Smooth muscle cell (in vitro differentiated cells): Measurements from ENCODE around the gene CCDC82. TPM values are rescaled to one million over a fixed set of nuclear protein-coding genes. Genes with fewer than 3 reads are reported as not detected.

Experiments used
- DNase-seq: peaks from one replicate; lab custom pipeline; 2025; ENCODE audit not compliant: unreplicated experiment; lab: John Stamatoyannopoulos, UW
- H2AFZ ChIP-seq: fragments of 200-600 bp; sonication (generic); 2 replicates; pipeline ENCODE4 v1.6.0; 2016; ENCODE audit warnings: antibody characterized with exemption, low read depth, mild to moderate bottlenecking
- H3F3A ChIP-seq: fragments of 200-600 bp; sonication (generic); 2 replicates; pipeline ENCODE4 v1.6.0; 2017; ENCODE audit warnings: antibody characterized with exemption, low read depth
- H3K27ac ChIP-seq: fragments of 200-600 bp; sonication (generic); 2 replicates; pipeline ENCODE4 v1.5.1; 2016; ENCODE audit warnings: low read depth, mild to moderate bottlenecking
- H3K27me3 ChIP-seq: fragments of 200-600 bp; sonication (generic); 2 replicates; pipeline ENCODE4 v1.6.1; 2016; ENCODE audit warnings: low read depth, mild to moderate bottlenecking
- H3K36me3 ChIP-seq: fragments of 200-600 bp; sonication (generic); 2 replicates; pipeline ENCODE4 v1.5.1; 2016; ENCODE audit warnings: low read depth
- H3K4me1 ChIP-seq: fragments of 200-600 bp; sonication (generic); 2 replicates; pipeline ENCODE4 v1.5.1; 2016; ENCODE audit warnings: low read depth
- H3K4me2 ChIP-seq: fragments of 200-600 bp; sonication (generic); 2 replicates; pipeline ENCODE4 v1.6.0; 2016; ENCODE audit warnings: mild to moderate bottlenecking
- H3K4me3 ChIP-seq: fragments of 200-600 bp; sonication (generic); 2 replicates; pipeline ENCODE4 v1.5.1; 2016; ENCODE audit warnings: mild to moderate bottlenecking
- H3K79me2 ChIP-seq: fragments of 200-600 bp; sonication (generic); 2 replicates; pipeline ENCODE4 v1.6.0; 2016; ENCODE audit warnings: low read depth, mild to moderate bottlenecking
- H3K9ac ChIP-seq: fragments of 200-600 bp; sonication (generic); 2 replicates; pipeline ENCODE4 v1.6.0; 2016; ENCODE audit warnings: low read depth
- H3K9me3 ChIP-seq: fragments of 200-600 bp; sonication (generic); replicated peaks from 2 replicates; pipeline ENCODE4 v1.5.1; 2016; ENCODE audit warnings: low read depth
- H4K20me1 ChIP-seq: fragments of 200-600 bp; sonication (generic); 2 replicates; pipeline ENCODE4 v1.6.0; 2016; ENCODE audit warnings: low read depth
- WGBS: methylation state at CpG from one replicate; pipeline ENCODE4 v1.1.7; 2016; ENCODE audit warnings: low lambda C conversion rate; 5-methylcytosine and 5-hydroxymethylcytosine counted together
- polyA plus RNA-seq: library from polyadenylated mRNA; unstranded; fragments of >200 nt; fragmentation: Nextera tagmentation; extraction: Ambion mirVana; gene quantifications from 2 replicates; pipeline ENCODE4 v1.2.1, GENCODE V29; 2016
- total RNA-seq: library from RNA; depleted of rRNA; stranded (reverse); fragments of >200 nt; gene quantifications from 2 replicates; pipeline ENCODE4 v1.2.3, GENCODE V29; 2014
- TF ChIP-seq, protein P1 (sequence below): fragments of 200-600 bp; sonication (generic); IDR thresholded peaks from 2 replicates; pipeline ENCODE4 v1.5.1; 2017; ENCODE audit warnings: borderline replicate concordance, mild to moderate bottlenecking, antibody characterized with exemption; ENCODE audit not compliant: insufficient read depth, poor library complexity, severe bottlenecking

Gene CCDC82
- total and polyA plus RNA-seq, 2 experiments from 2014 or later = 19.8 to 32.8 TPM

- Histone ChIP-seq H3K4me2 (peak overlapping the region; percentile 41), H3K4me1 (peaks cover 67% of the 10 kb centered on the region), H3F3A (peaks cover 30% of the 10 kb centered on the region), H3K9me3 (no peaks in the 10 kb centered on the region), H3K27me3 (no peaks in the 10 kb centered on the region), H3K79me2 (peaks cover 93% of the 10 kb centered on the region), H3K36me3 (no peaks in the 10 kb centered on the region), H3K4me3 (no peak overlapping the region), H2AFZ (no peak overlapping the region), H3K27ac (peak overlapping the region; percentile 76), H4K20me1 (peaks cover 11% of the 10 kb centered on the region), H3K9ac (peak overlapping the region; percentile 17)
- DNase-seq = no peak
- TF ChIP-seq, protein P1, sequence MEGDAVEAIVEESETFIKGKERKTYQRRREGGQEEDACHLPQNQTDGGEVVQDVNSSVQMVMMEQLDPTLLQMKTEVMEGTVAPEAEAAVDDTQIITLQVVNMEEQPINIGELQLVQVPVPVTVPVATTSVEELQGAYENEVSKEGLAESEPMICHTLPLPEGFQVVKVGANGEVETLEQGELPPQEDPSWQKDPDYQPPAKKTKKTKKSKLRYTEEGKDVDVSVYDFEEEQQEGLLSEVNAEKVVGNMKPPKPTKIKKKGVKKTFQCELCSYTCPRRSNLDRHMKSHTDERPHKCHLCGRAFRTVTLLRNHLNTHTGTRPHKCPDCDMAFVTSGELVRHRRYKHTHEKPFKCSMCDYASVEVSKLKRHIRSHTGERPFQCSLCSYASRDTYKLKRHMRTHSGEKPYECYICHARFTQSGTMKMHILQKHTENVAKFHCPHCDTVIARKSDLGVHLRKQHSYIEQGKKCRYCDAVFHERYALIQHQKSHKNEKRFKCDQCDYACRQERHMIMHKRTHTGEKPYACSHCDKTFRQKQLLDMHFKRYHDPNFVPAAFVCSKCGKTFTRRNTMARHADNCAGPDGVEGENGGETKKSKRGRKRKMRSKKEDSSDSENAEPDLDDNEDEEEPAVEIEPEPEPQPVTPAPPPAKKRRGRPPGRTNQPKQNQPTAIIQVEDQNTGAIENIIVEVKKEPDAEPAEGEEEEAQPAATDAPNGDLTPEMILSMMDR = no peak
- WGBS = 47% methylated on average over 4 of the region's 4 CpGs
Measured at GRCh38 chr11:96333191-96333719, 56.5 kb downstream of the CCDC82 start.

- H4K20me1 ChIP-seq = peaks cover 2% of the 10 kb centered on the region
- H3K4me1 ChIP-seq = peaks cover 59% of the 10 kb centered on the region
- DNase-seq = no peak
- no peaks in the 10 kb centered on the region for H3K27me3 ChIP-seq
- no peaks in the 10 kb centered on the region for H3K36me3 ChIP-seq
- H3K27ac ChIP-seq = peak overlapping the region; percentile 76
- no peak overlapping the region for H2AFZ ChIP-seq
- TF ChIP-seq, protein P1 = no peak
- peak overlapping the region; percentile 17 for H3K9ac ChIP-seq
- no peak overlapping the region for H3K4me3 ChIP-seq
- peaks cover 93% of the 10 kb centered on the region for H3K79me2 ChIP-seq
- H3K4me2 ChIP-seq = peak overlapping the region; percentile 41
- H3K9me3 ChIP-seq = no peaks in the 10 kb centered on the region
- peaks cover 30% of the 10 kb centered on the region for H3F3A ChIP-seq
- WGBS = 59% methylated on average over 8 of the region's 8 CpGs
Measured at GRCh38 chr11:96332126-96332771, 57.5 kb downstream of the CCDC82 start.

GRCh38 chr11:96331699-96332116 lies 58.0 kb downstream of the CCDC82 start:
- Histone ChIP-seq H2AFZ (no peak overlapping the region), H3K4me3 (no peak overlapping the region), H3K9me3 (no peaks in the 10 kb centered on the region), H3K79me2 (peaks cover 93% of the 10 kb centered on the region), H3K4me1 (peaks cover 59% of the 10 kb centered on the region), H3K36me3 (no peaks in the 10 kb centered on the region), H3K27ac (peak overlapping the region; percentile 76), H4K20me1 (no peaks in the 10 kb centered on the region), H3K4me2 (peak overlapping the region; percentile 41), H3F3A (peaks cover 35% of the 10 kb centered on the region), H3K9ac (no peak overlapping the region), H3K27me3 (no peaks in the 10 kb centered on the region)
- no peak for DNase-seq
- TF ChIP-seq, protein P1 = no peak
- 74% methylated on average over 7 of the region's 7 CpGs for WGBS

DNA sequence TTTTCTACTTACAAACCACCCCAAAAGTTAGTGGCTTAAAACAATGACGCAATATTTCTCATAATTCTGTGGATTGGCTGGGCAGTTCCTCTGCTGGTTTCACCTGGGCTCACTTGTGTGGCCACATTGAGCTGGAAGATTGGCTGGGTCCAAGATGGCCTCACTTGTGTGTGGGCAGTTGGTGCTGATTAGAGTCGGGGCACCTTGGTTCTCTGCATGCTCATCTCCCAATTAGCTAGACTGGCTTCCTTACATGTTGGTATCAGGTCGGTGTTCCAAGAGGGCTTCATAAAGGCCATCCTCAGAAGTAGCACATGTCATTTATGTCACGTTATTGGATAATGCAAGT lies 59.2 kb downstream of the CCDC82 start:
- H4K20me1 ChIP-seq = no peaks in the 10 kb centered on the region
- no peak overlapping the region for H2AFZ ChIP-seq
- no peak overlapping the region for H3K9ac ChIP-seq
- peaks cover 93% of the 10 kb centered on the region for H3K79me2 ChIP-seq
- H3F3A ChIP-seq = peaks cover 46% of the 10 kb centered on the region
- peak overlapping the region; percentile 76 for H3K4me2 ChIP-seq
- 84% methylated on average over 4 of the region's 4 CpGs for WGBS
- no peak overlapping the region for H3K4me3 ChIP-seq
- TF ChIP-seq, protein P1 = no peak
- H3K4me1 ChIP-seq = peaks cover 51% of the 10 kb centered on the region
- H3K27me3 ChIP-seq = no peaks in the 10 kb centered on the region
- no peaks in the 10 kb centered on the region for H3K9me3 ChIP-seq
- no peak for DNase-seq
- H3K27ac ChIP-seq = peak overlapping the region; percentile 96
- no peaks in the 10 kb centered on the region for H3K36me3 ChIP-seq
